Measurements from ENCODE around the gene ZNF524.

GRCh38 chr19:55609326-55609725 lies 9.2 kb downstream of the ZNF524 start:
- TF ChIP-seq POLR2A (IDR thresholded peaks at IDR 0.05; ENCODE audit: low read depth, low read length) (no peak), POLR2AphosphoS5 (IDR thresholded peaks at IDR 0.05; ENCODE audit: low read depth, low read length) (no peak), TAF1 (IDR thresholded peaks at IDR 0.05; ENCODE audit: borderline replicate concordance, low read depth, low read length) (no peak)

Data from GM12892 (cell line).